H1 (cell line): Measurements from ENCODE around the gene INTS2.

Experiments
- EGR1 ChIP-seq: IDR thresholded peaks from 2 replicates; pipeline ENCODE4 v1.6.1; 2011; ENCODE audit warnings: low read depth, low read length, borderline replicate concordance
- EZH2 ChIP-seq: fragments of 200-600 bp; sonication (generic); IDR thresholded peaks from 2 replicates; pipeline ENCODE4 v1.7.1; 2012; ENCODE audit warnings: low read depth, mild to moderate bottlenecking, moderate library complexity, low read length, inconsistent platforms; ENCODE audit not compliant: severe bottlenecking
- KDM1A ChIP-seq: fragments of 200-600, 300-600 bp; sonication (generic); IDR thresholded peaks from 2 replicates; pipeline ENCODE4 v1.7.1; 2016; ENCODE audit warnings: mild to moderate bottlenecking, low read length, borderline replicate concordance
- POLR2A ChIP-seq, 2 experiments: IDR thresholded peaks; 1 replicate in 1 of 2; 2 replicates in 1 of 2; pipeline ENCODE4 v1.6.1; 2011; ENCODE audit warnings: low read depth in 2 of 2, low read length in 2 of 2, mild to moderate bottlenecking in 2 of 2; ENCODE audit errors: control extremely low read depth in 1 of 2
- POLR2AphosphoS5 ChIP-seq: IDR thresholded peaks from 2 replicates; pipeline ENCODE4 v1.6.1; 2011; ENCODE audit warnings: low read depth, low read length
- RAD21 ChIP-seq, 2 experiments: IDR thresholded peaks in 1 of 2; conservative IDR thresholded peaks in 1 of 2; 2 replicates each; pipeline ENCODE4 v1.6.1; 2011; ENCODE audit warnings: low read depth in 2 of 2, low read length in 2 of 2, improper control_type of control experiment in 1 of 2, inconsistent platforms in 1 of 2, mild to moderate bottlenecking in 1 of 2, moderate library complexity in 1 of 2
- SP2 ChIP-seq: IDR thresholded peaks from 2 replicates; pipeline ENCODE4 v1.6.1; 2012; ENCODE audit warnings: mild to moderate bottlenecking, low read length, inconsistent platforms
- ZNF274 ChIP-seq: IDR thresholded peaks from 2 replicates; pipeline ENCODE4 v1.7.0; 2012; ENCODE audit warnings: low read length, borderline replicate concordance; ENCODE audit errors: extremely low read depth
- TF ChIP-seq, protein P1 (sequence below): IDR thresholded peaks from 2 replicates; pipeline ENCODE4 v1.6.1; 2011; ENCODE audit warnings: low read depth, mild to moderate bottlenecking, low read length; ENCODE audit not compliant: insufficient read depth

GRCh38 chr17:61908292-61909037, 19.3 kb downstream of the INTS2 start:
- no peak for TF ChIP-seq POLR2AphosphoS5
- no peak for TF ChIP-seq POLR2A (IDR thresholded peaks at IDR 0.05; ENCODE audit: control extremely low read depth in 1 of 2, low read depth in 2 of 2, low read length in 2 of 2)
- no peak for TF ChIP-seq EZH2
- TF ChIP-seq, protein P1, sequence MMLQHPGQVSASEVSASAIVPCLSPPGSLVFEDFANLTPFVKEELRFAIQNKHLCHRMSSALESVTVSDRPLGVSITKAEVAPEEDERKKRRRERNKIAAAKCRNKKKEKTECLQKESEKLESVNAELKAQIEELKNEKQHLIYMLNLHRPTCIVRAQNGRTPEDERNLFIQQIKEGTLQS, result no peak
- TF ChIP-seq RAD21 (IDR thresholded peaks at IDR 0.05 in 1 of 2, conservative IDR thresholded peaks at IDR 0.05 in 1 of 2; ENCODE audit: low read depth in 2 of 2, low read length in 2 of 2), result no peak
- no peak for TF ChIP-seq ZNF274
- TF ChIP-seq SP2, result no peak
- TF ChIP-seq EGR1, result no peak
- TF ChIP-seq KDM1A, result no peak
